GM10847 (cell line): ENCODE results near the gene EBF4.

ENCODE experiments used
- POLR2A ChIP-seq: IDR thresholded peaks from 2 replicates; pipeline ENCODE4 v1.6.1; 2011; ENCODE audit not compliant: insufficient read length; ENCODE audit errors: extremely low read depth

Gene EBF4

DNA sequence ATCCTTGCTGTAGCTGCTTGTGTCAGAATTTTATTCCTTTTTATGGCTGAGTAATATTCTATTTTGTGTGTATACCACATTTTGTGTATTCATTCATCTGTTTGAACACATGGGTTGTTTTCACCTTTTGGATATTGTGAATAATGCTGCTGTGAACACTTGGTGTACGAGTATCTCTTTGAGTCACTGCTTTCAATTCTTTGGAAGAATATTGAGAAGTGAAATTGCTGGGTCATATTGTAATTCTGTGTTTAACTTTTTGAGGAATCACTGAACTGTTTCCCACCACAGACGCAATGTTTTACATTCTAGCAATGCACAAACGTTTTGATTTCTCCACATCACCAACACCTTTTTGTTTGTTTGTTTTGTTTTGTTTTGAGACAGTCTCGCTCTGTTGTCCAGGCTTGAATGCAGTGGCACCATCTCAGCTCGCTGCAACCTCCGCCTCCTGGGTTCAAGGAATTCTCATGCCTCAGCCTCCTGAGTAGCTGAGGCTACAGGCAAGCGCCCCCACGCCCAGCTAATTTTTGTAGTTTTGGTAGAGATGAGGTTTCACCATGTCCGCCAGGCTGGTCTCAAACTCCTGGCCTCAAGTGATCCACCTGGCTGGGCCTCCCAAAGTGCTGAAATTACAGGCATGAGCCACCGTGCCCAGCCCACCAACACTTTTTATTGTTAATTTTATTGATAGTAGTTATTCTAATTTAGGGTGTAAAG lies 86.2 kb downstream of the EBF4 start:
- TF ChIP-seq POLR2A = no peak

DNA sequence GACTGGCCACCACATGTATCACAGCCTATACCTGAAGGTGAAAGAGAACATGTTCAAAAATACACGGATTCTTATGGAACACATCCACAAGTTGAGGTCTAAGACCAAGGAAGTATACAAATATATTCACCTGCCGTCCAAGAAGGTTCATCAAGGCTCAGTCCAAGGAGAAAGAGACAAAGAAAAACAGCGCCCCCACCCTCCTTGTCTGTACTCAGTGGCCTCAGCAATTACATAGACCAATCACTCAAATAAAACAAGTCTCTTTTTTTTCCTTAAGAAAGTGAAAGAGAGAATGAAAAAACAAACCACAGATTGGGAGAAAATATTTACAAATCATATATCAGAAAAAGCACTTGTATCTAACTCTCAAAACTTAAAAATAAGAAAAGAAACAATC lies 88.4 kb downstream of the EBF4 start:
- no peak for TF ChIP-seq POLR2A

DNA sequence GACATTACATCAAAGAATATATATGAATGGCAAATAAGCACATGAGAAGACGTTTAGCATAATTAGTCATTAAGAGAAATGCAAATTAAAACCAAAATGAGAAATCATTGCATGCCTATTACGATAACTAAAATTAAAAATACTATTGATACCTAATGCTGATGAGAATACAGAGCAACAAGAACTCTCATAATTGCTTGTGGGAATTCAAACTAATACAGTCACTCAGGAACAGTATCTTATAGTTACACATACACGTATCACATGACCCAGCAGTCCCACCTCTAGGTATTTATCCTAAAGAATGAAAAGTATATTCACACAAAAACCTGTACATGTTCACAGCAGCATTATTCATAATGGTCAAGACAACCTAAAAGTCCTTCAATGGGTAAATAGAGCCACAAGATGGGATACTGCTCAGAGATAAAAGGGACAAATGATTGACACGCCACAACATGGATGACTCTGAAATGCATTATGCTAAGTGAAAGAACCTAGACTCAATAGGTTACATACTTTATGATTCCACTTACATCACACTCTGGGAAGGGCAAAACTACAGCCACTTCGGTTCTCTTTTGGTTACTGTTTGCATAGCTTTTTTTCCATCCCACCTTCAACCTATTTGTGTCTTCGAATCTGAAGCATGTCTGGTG lies 91.5 kb downstream of the EBF4 start:
- TF ChIP-seq POLR2A = no peak

DNA sequence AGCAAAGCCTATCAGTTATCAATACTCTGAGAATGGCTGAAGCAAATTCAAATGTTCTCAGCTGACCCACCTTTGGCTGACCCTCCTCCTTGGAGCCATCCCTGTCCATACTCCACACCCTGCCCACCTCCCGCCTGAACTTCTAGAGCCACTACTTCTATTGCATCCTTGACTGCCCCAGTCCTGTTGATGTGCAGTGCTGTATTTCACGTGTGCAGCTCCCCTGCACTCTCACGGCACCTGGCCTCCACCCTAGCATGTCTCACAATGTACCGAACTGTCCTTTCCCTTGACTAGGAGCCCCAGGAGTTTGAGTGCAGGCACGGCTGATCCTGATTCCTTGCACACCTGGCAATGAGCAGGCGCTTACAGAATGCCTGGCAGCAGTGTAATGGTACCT lies 100.9 kb downstream of the EBF4 start:
- no peak for TF ChIP-seq POLR2A

DNA sequence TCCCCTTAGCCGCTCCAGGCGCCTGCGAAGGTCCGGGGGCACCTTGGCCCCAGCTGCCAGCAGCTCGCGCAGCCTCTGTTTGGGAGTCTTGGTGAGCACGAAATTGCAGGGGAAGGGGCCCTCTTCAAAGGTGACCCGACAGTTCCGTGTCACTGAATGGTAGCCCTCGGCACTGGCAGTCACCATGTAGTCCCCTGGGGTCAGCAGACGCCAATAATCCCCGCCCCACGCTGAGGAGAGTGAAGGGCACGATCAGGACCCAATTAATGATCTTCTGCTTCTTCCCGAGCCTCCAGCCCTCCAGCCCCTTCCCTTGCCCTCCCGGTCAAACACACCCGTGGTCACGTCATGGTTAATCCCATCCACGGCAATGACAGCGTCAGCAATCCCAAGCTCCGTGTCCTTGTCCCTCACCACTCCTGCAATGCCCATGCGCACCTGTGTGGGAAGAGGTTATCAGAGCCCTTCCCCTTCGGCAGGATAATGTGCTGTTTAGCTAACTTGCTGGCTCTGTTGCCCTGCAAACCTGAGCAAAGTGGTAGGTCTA lies 101.7 kb downstream of the EBF4 start:
- TF ChIP-seq POLR2A = no peak

DNA sequence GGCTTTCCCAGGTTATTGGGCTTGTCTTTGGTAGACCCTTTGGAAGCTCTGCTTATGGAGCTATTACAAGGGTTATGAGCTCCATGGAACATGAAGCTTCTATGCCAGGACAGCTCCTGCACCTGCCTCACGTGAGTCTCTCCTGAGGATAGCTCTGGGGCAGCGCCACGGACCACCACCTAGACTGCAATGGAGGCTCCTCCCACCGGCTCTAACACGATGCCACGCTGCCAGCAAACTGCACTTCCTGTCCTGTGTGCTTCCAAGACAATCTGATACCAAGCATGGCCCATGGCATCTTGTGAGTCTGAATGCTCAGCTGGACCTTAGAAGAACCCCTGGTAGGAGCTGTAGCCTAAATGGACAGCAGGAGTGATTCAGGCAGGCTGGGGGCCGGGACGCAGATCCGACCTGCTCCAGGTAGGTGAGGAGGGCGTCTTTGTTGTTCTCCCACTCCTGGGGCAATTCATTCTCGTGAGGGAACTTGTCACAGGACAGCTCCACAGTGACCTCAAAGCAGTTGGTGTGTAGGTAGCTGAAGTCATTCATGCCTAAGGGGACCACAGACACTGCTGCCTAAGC lies 102.4 kb downstream of the EBF4 start:
- no peak for TF ChIP-seq POLR2A

DNA sequence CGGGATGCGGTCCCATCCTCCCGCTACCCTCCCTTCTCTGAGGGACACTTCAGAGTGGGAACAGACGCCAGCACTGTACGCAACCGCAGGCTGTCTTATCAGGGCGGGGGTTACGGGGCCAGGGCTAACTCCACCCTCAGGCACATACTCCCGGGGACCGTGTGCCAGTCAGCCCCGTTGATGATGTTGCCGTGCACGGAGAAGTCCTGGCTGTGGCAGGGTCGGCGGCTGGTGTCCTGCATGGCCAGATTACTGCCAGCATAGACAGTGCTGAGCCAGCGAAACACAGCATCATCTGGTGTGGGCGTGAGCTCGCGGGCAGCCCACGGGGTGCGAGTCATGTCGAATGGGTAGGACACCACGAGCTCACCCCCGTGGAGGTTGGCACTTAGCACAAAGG lies 102.9 kb downstream of the EBF4 start:
- TF ChIP-seq POLR2A = no peak

DNA sequence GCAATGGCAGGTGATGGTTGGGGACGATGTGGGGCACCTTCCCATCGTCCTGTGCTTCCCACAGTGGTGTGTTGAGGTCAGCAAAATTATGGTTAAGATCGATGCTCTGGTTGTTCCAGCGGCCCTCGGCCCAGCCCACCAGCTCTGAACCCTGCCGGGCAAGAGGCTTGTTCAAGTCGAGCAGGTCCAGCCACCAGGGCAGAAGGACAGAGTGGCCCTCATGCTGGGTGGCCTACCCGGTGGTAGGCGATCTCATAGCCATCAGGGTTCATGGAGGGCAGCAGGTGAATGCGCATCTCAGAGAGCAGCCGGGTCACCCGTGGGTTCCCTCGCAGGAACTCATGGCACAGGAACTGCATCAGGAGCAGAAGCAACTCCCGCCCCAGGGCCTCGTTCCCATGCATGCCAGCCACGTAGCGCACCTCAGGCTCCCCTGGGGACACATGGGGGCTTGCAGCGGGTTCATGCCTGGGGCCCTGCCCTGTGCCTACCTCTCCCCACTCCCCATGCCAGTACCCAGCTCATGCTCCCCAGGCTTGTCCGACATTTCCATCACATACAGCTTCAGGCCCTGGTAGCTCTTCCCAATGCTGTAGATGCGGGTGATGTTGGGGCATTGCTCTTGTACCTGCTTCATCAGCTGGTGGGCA lies 103.6 kb downstream of the EBF4 start:
- TF ChIP-seq POLR2A = no peak

DNA sequence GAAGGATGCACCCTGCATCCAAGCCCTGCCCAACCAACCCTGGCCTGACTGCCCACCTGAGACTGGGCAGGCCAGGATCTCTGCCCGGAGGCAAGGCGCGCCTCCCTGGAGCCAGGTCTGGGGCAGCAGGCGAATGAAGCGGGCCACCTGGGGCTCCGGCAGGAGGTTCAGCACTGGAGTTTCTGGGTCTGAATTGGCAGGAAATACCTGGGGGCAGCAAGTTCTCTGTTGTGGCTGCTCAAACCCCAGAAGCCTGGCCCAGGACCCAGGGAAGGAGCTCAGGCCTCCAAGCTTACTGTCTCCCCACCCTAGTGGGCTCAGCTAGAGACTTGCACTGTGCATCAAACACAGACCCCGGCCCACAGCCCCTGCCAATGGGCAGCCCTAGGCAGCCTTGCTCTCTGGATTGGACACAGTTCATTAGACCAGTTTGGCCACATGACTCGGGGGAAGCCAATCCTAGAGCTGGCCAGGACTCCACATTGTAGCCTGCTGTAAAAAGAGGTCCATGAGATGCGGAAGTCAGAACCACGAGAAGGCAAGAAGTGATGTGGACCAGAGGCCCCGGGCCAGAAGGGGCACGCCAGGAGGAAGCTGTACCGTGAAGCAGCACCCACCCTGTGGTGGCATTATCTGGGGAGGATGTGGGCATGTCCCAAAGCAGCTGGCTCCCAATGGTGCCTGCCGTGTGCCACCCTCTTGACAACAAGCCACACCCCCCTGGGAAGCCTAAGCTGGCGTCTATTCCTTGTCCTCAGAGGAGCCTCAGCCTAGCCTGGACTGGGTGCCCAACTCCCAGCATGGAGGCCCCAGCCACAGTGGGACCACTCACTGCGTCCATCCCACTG lies 104.8 kb downstream of the EBF4 start:
- TF ChIP-seq POLR2A = no peak

DNA sequence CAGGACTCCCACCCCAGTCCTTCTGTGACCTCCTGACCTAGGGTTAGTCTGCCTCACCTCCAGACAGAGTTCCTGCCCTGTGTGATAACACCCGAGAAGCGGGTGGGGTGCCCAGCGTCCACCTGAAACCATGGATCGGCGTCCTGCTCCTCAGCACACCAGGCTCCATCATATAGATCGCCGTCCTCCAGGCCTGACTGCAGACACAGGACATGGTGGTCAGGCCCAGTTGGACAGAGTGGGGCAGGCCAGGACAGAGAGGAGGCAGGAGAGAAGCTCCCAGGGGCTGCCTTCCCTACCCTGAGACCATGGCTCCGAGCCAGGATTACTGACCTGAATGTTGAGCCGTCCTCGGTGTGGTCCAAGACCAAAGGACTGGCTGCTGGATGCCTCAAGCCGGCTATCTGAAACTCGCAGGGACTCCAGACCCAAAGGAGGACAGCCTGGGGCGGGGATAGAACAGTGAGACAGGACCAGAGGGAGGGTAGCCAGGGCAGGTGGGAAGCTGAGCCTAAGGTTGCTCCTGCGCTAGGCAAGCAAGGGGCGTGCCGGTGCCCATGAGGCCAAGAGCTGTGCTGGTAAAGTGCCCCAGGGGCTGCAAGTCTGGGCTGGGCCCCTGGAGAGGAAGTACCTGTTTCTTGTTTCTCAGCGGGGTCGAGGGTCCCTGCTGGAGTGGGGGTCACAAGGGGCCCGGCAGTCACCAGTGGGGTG lies 105.7 kb downstream of the EBF4 start:
- no peak for TF ChIP-seq POLR2A

DNA sequence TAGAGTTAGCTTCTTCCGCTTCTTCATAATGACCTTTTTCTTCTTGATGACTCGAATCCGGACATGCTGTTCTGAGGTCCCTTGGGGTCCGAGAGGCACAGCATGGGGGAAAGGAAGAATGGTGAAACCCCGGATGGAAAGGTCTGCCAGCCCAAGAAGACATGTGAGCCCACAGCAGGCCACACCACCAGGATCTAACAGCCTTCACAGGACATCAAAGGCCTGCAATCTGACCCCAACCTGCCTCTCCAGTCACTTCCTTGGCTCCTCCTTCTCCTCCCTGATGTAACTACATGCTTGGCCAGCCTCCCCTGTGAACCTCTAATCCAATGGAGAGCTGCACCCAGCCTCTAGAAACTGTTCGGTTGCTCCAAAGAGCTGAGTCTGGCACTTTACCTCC lies 106.2 kb downstream of the EBF4 start:
- no peak for TF ChIP-seq POLR2A

DNA sequence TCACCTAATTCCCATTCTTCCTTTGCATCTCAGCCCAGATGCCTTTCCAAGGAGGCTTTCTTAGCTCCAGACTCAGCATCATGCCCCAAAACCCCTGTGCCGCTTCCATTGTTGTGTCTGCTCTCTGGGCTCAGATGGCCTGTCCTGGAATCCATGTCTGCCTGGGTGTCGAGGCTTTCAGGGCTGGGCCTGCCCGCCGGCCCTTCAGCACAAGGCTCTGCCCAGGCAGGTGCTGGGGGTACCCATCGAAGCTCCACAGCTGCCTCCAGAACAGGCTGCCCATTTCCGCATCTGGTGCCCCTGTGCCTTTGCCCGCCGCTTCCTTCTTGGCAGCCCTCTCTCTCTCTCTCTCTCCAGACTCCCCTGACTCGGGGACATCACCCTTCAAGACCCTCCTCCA lies 106.7 kb downstream of the EBF4 start:
- no peak for TF ChIP-seq POLR2A

DNA sequence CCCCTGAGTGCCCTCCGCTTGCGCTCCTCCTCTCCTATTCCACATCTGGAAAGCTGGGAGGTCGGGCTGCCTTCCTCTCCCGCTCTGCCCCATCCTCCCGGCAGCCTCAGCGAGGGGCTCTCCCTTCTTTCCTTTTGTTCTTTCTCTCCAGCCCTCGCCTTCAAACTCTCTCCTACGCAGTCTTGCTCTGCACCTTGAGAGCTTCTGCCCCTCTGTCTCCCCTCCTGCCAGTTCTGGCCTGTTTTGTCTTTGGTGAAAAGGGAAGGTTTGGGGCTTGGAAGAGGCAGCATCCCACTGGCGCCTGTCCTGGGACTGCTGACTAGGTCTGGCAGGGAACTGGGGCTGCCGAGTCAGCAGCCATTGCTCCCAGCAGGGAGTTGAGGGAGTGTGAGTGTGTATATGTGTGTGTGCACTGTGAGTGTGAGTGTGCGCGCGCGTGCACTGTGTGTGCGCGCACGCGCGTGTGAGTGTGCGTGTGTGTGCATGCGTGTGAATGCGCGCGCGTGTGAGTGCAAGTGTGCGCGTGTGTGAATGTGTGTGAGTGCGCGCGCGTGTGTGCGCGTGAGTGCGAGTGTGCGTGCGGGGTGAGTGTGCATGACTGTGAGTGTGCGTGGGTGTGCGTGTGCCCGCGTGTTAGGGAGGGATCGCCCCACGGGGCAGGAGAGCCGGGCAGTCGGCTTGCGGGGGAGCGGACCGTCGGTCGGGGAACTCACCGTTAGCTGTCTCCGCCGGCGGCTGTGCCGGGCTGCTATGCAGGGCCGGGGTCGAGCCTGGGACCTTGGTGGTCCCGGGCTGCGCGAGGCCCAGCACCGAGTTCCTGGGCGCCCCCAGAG lies 107.3 kb downstream of the EBF4 start:
- TF ChIP-seq POLR2A = no peak

DNA sequence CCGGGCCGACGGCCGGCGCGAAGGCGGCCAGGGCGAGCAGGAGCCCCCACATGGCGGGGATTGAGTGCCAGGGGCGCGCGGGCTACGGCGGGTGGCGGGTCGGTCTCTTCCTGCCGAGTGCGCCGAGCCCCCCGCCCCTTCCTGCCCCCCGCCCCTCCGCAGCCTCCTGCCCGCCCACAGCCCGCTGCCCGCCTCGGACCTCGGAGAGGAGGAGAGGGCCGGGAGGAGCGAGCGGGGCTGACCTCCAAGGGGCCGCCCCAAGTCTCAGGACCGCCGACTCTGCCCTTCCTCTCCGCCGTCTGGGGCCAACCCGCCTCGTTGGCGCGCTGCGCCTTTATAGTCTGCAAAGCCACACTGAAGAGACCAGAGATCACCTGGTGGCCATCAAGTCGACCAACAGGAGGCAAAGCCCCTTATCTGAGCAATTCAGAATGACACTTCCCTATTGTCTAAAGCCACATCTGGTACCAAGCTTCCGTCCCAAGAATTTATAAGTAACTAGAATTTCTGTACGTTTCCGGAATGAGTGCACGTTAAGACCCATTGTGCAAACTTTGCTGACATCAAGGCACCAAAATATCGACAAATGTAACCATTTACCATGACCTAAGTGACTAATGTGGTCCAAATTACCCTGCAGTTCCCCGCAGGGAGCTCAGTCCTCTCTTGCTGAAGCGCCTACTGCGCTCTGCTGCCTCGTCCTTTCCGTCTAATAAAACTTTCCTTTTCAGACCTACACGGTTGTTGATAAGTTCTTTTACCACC lies 108.1 kb downstream of the EBF4 start, which contains the start of gene CPXM1:
CPXM1 (minus strand) TSS at position 107 of the 765 bp plus-strand sequence; CDS start at position 52, 55 bp downstream.
- TF ChIP-seq POLR2A = peak; percentile 48
